CD4-positive, alpha-beta T cell (primary cell): ENCODE measurements around the gene ANXA9. TPM values are rescaled to one million over a fixed set of nuclear protein-coding genes. Genes with fewer than 3 reads are reported as not detected.

Source experiments
- ATAC-seq: fragments of 200-7000 bp; cut with Tn5 transposase; one replicate; pipeline ENCODE4 v1.10.0; 2022; ENCODE audit warnings: mild to moderate bottlenecking; ENCODE audit not compliant: poor library complexity
- CTCF ChIA-PET: fragments of 350-600 bp; sonication (Branson Sonifier 250); formaldehyde crosslinking; loops from one replicate; lab custom pipeline; 2021; ENCODE audit warnings: antibody characterized with exemption, inconsistent platforms; lab: Charles Lee
- POLR2A ChIA-PET: fragments of 350-600 bp; sonication (Branson Sonifier 250); formaldehyde crosslinking; loops from one replicate; lab custom pipeline; 2021; ENCODE audit warnings: antibody characterized with exemption, inconsistent platforms; lab: Charles Lee
- DNase-seq, 14 experiments: peaks; one replicate each; pipeline ENCODE4 v3.0.0-alpha.2; 2013 to 2020; ENCODE audit warnings: mixed read lengths in 2 of 14
- H3K27ac ChIP-seq, 2 donors: one replicate each; pipeline versions ENCODE4 v1.5.1 to v1.7.0; 2013; ENCODE audit warnings: low read length in 2 of 2, low read depth in 1 of 2, mild to moderate bottlenecking in 1 of 2
- H3K27me3 ChIP-seq, 2 experiments: 1 replicate in 1 of 2; 2 replicates in 1 of 2; pipeline versions ENCODE4 v1.6.1 to v1.7.0; 2013; ENCODE audit warnings: low read length in 2 of 2, control low read depth in 1 of 2, mild to moderate bottlenecking in 1 of 2, moderate library complexity in 1 of 2; ENCODE audit not compliant: insufficient read depth in 2 of 2, control insufficient read depth in 1 of 2
- H3K36me3 ChIP-seq: one replicate; pipeline ENCODE4 v1.6.1; 2013; ENCODE audit warnings: low read length, control low read depth; ENCODE audit not compliant: insufficient read depth
- H3K4me1 ChIP-seq: one replicate; pipeline ENCODE4 v1.6.1; 2013; ENCODE audit warnings: low read length, control low read depth; ENCODE audit not compliant: insufficient read depth
- H3K4me3 ChIP-seq: one replicate; pipeline ENCODE4 v1.5.1; 2013; ENCODE audit warnings: mild to moderate bottlenecking, low read length, moderate library complexity
- H3K9me3 ChIP-seq, 2 experiments: 1 replicate in 1 of 2; 2 replicates in 1 of 2; pipeline versions ENCODE4 v1.6.1 to v1.7.0; 2013; ENCODE audit warnings: low read length in 2 of 2, mild to moderate bottlenecking in 2 of 2, control low read depth in 1 of 2, moderate library complexity in 1 of 2; ENCODE audit not compliant: control insufficient read depth in 1 of 2, insufficient read depth in 1 of 2
- H3K27ac Mint-ChIP-seq: one replicate; pipeline ENCODE4 v1.8.0; 2020; ENCODE audit warnings: mixed read lengths
- H3K27me3 Mint-ChIP-seq: one replicate; pipeline ENCODE4 v1.8.0; 2021; ENCODE audit warnings: mixed read lengths
- H3K36me3 Mint-ChIP-seq: one replicate; pipeline ENCODE4 v1.8.0; 2021; ENCODE audit warnings: low read depth, mixed read lengths
- H3K4me1 Mint-ChIP-seq: one replicate; pipeline ENCODE4 v1.8.0; 2021; ENCODE audit warnings: low read depth, mixed read lengths
- H3K4me3 Mint-ChIP-seq: one replicate; pipeline ENCODE4 v1.8.0; 2020; ENCODE audit warnings: mild to moderate bottlenecking, mixed read lengths
- H3K9me3 Mint-ChIP-seq: one replicate; pipeline ENCODE4 v1.8.0; 2020; ENCODE audit warnings: mixed read lengths
- intact Hi-C, 2 experiments: fragments of 100-400 bp; cut with DNase I in 1 of 2; cut with micrococcal nuclease in 1 of 2; formaldehyde crosslinking; loops; one replicate each; pipeline versions ENCODE4 v1.15.1 to v1.9.0; 2023 to 2025; cut with DNase I, micrococcal nuclease
- total RNA-seq, 174 experiments: library from RNA in 2 of 174; stranded (reverse) in 2 of 174; gene quantifications; one replicate each; pipeline ENCODE4 v1.2.3 and lab custom pipeline; 2021 to 2026
- TF ChIP-seq, protein P1 (sequence below): fragments of 200-600 bp; IDR thresholded peaks from one replicate; pipeline ENCODE4 v1.8.0; 2022; ENCODE audit warnings: antibody characterized with exemption, mild to moderate bottlenecking

Gene ANXA9
- total RNA-seq, 2 experiments from 2014 or later = not detected

- H3K4me3 Mint-ChIP-seq = no peak overlapping the region
- TF ChIP-seq, protein P1, sequence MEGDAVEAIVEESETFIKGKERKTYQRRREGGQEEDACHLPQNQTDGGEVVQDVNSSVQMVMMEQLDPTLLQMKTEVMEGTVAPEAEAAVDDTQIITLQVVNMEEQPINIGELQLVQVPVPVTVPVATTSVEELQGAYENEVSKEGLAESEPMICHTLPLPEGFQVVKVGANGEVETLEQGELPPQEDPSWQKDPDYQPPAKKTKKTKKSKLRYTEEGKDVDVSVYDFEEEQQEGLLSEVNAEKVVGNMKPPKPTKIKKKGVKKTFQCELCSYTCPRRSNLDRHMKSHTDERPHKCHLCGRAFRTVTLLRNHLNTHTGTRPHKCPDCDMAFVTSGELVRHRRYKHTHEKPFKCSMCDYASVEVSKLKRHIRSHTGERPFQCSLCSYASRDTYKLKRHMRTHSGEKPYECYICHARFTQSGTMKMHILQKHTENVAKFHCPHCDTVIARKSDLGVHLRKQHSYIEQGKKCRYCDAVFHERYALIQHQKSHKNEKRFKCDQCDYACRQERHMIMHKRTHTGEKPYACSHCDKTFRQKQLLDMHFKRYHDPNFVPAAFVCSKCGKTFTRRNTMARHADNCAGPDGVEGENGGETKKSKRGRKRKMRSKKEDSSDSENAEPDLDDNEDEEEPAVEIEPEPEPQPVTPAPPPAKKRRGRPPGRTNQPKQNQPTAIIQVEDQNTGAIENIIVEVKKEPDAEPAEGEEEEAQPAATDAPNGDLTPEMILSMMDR = no peak
- no peak overlapping the region for H3K27ac ChIP-seq
- H3K4me1 Mint-ChIP-seq = peaks cover 35% of the 10 kb centered on the region
- no peaks in the 10 kb centered on the region for H3K27me3 ChIP-seq
- no peak for DNase-seq
- POLR2A ChIA-PET = interaction anchor here (0.6 to 1.1 kb wide), 3 partner anchors 10 to 20 kb away, joined by 3 read pairs; no protein-coding TSS in a partner anchor
- H3K4me3 ChIP-seq = no peak overlapping the region
- ATAC-seq = no peak
- intact Hi-C loops = no loop called here
- CTCF ChIA-PET = interaction anchor here (0.6 kb wide), 1 partner anchor 32 kb away, joined by 3 read pairs; no protein-coding TSS in a partner anchor
- H3K36me3 Mint-ChIP-seq = peaks cover 77% of the 10 kb centered on the region
- H3K9me3 ChIP-seq = no peaks in the 10 kb centered on the region
- peak overlapping the region; percentile 92 for H3K27ac Mint-ChIP-seq
- peaks cover 37% of the 10 kb centered on the region for H3K4me1 ChIP-seq
- peaks cover 51% of the 10 kb centered on the region for H3K36me3 ChIP-seq
- H3K27me3 Mint-ChIP-seq = no peaks in the 10 kb centered on the region
- no peaks in the 10 kb centered on the region for H3K9me3 Mint-ChIP-seq
These were observed 13.6 kb upstream of the ANXA9 start for GRCh38 chr1:150968491-150968890.

GRCh38 chr1:150969626-150970025, 12.5 kb upstream of the ANXA9 start:
- CTCF ChIA-PET = interaction anchor here (1.1 kb wide), 1 partner anchor 9 kb away, joined by 3 read pairs; no protein-coding TSS in a partner anchor
- ATAC-seq (no peak), DNase-seq (no peak)
- Mint-ChIP-seq H3K27ac (peak overlapping the region; percentile 92), H3K9me3 (no peaks in the 10 kb centered on the region), H3K27me3 (no peaks in the 10 kb centered on the region), H3K36me3 (peaks cover 65% of the 10 kb centered on the region), H3K4me3 (no peak overlapping the region), H3K4me1 (peaks cover 39% of the 10 kb centered on the region)
- TF ChIP-seq, protein P1 = no peak
- POLR2A ChIA-PET = interaction anchor here (0.9 to 1.5 kb wide), 2 partner anchors 23 to 43 kb away, joined by 3 read pairs; no protein-coding TSS in a partner anchor
- H3K9me3 ChIP-seq = no peaks in the 10 kb centered on the region
- H3K36me3 ChIP-seq = peaks cover 40% of the 10 kb centered on the region
- intact Hi-C loops = loop anchor here (10.0 kb wide), 2 partner anchors 505 to 715 kb away; partner anchors contain the start of gene CA14 (in 1 of the 2)
- H3K27ac ChIP-seq = no peak overlapping the region
- no peaks in the 10 kb centered on the region for H3K27me3 ChIP-seq
- no peak overlapping the region for H3K4me3 ChIP-seq
- peaks cover 42% of the 10 kb centered on the region for H3K4me1 ChIP-seq

DNA sequence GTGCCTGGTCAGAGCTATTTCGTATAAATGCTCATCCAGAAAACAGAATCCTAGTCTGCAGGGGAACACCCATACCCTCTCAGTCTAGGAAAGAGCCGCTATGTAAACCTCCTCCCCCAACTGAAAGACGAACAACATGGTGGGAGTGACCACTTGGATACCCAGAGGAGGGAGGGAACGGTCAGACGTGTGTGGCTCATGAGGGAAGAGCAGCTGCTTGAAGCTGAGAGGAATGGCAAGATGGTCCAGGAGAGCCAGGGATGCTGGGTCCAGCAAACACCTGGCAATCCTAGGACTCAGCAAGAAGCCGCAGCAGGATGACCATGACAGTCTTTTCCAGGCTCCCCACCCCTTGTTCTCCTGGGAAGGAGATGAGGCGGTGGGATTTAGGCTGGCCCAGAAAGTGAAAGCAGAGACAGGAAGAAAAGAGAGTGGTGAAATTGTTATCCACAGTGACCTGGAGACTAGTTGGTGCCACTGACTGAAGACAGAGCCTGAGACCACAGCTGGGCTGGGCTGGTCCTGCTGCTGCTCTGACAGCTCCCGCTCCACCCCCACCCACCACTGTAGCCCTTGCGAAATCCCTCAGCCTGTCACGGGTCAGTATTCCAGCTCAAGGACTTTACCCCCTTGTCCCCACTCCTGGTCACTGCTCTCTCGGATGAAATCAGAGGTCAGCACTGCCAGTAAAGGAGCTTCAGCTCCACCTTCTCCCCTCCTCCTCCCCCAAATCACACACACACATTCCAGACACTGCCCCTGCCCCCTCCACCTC, 11.1 kb upstream of the ANXA9 start:
- TF ChIP-seq, protein P1 = no peak
- Mint-ChIP-seq H3K4me1 (peaks cover 48% of the 10 kb centered on the region), H3K27me3 (no peaks in the 10 kb centered on the region), H3K9me3 (no peaks in the 10 kb centered on the region), H3K36me3 (peaks cover 52% of the 10 kb centered on the region), H3K27ac (peak overlapping the region; percentile 92), H3K4me3 (peak overlapping the region; percentile 92)
- peak overlapping the region in 1 of 2 donors; percentile 0 for H3K27ac ChIP-seq
- H3K9me3 ChIP-seq = no peaks in the 10 kb centered on the region
- CTCF ChIA-PET = no interaction called here
- ATAC-seq (no peak), DNase-seq (no peak)
- H3K4me3 ChIP-seq = no peak overlapping the region
- H3K27me3 ChIP-seq = no peaks in the 10 kb centered on the region
- peaks cover 31% of the 10 kb centered on the region for H3K36me3 ChIP-seq
- intact Hi-C loops = loop anchor here (10.0 kb wide), 2 partner anchors 506 to 716 kb away; partner anchors contain the start of gene CA14 (in 1 of the 2)
- peaks cover 50% of the 10 kb centered on the region for H3K4me1 ChIP-seq
- POLR2A ChIA-PET = interaction anchor here (1.5 kb wide), 1 partner anchor 44 kb away, joined by 3 read pairs; no protein-coding TSS in a partner anchor
